H9 (cell line): ENCODE data around the gene KRT74. TPM values are rescaled to one million over a fixed set of nuclear protein-coding genes. Genes with fewer than 3 reads are reported as not detected.

Experiments used
- DNase-seq: peaks from one replicate; pipeline ENCODE4 v3.0.0-alpha.2; 2017
- H2AFZ ChIP-seq: one replicate; pipeline ENCODE4 v1.6.1; 2013; ENCODE audit warnings: mild to moderate bottlenecking, low read length, control low read depth, moderate library complexity
- H2AK5ac ChIP-seq: 2 replicates; pipeline ENCODE4 v1.6.1; 2013; ENCODE audit warnings: low read length, control low read depth, mixed read lengths; ENCODE audit not compliant: insufficient read length
- H2BK120ac ChIP-seq: one replicate; pipeline ENCODE4 v1.6.1; 2013; ENCODE audit warnings: low read depth, mild to moderate bottlenecking, low read length, control low read depth, inconsistent platforms; ENCODE audit not compliant: poor library complexity, severe bottlenecking
- H2BK12ac ChIP-seq: 2 replicates; pipeline ENCODE4 v1.6.1; 2013; ENCODE audit warnings: low read length, control low read depth, mixed read lengths, low read depth; ENCODE audit not compliant: insufficient read length
- H2BK15ac ChIP-seq: 2 replicates; pipeline ENCODE4 v1.6.1; 2013; ENCODE audit warnings: low read depth, low read length, control low read depth
- H2BK20ac ChIP-seq: one replicate; pipeline ENCODE4 v1.6.1; 2013; ENCODE audit warnings: low read depth, mild to moderate bottlenecking, low read length, control low read depth, inconsistent platforms; ENCODE audit not compliant: poor library complexity, severe bottlenecking
- H2BK5ac ChIP-seq: 2 replicates; pipeline ENCODE4 v1.6.1; 2013; ENCODE audit warnings: low read length, control low read depth, mixed read lengths; ENCODE audit not compliant: insufficient read length
- H3K14ac ChIP-seq: 2 replicates; pipeline ENCODE4 v1.6.1; 2013; ENCODE audit warnings: low read length, control low read depth; ENCODE audit not compliant: insufficient read depth
- H3K18ac ChIP-seq: 2 replicates; pipeline ENCODE4 v1.6.1; 2013; ENCODE audit warnings: low read depth, mild to moderate bottlenecking, mixed read lengths, low read length, control low read depth; ENCODE audit not compliant: insufficient read length
- H3K23ac ChIP-seq: 2 replicates; pipeline ENCODE4 v1.6.1; 2013; ENCODE audit warnings: low read length, control low read depth, mixed read lengths, low read depth; ENCODE audit not compliant: insufficient read length
- H3K23me2 ChIP-seq: 2 replicates; pipeline ENCODE4 v1.6.1; 2013; ENCODE audit warnings: low read depth, mild to moderate bottlenecking, mixed read lengths, low read length, control low read depth; ENCODE audit not compliant: insufficient read length, poor library complexity, severe bottlenecking
- H3K27ac ChIP-seq: 2 replicates; pipeline ENCODE4 v1.5.1; 2013; ENCODE audit warnings: low read length, control low read depth, mixed read lengths, low read depth; ENCODE audit not compliant: insufficient read length
- H3K27me3 ChIP-seq: 2 replicates; pipeline ENCODE4 v1.6.1; 2013; ENCODE audit warnings: low read length, control low read depth, inconsistent platforms; ENCODE audit not compliant: insufficient read depth
- H3K4ac ChIP-seq: 2 replicates; pipeline ENCODE4 v1.6.1; 2013; ENCODE audit warnings: low read depth, mild to moderate bottlenecking, control low read depth, inconsistent platforms, low read length, moderate library complexity
- H3K4me1 ChIP-seq: 2 replicates; pipeline ENCODE4 v1.6.1; 2013; ENCODE audit warnings: low read length, control low read depth, inconsistent platforms; ENCODE audit not compliant: insufficient read depth
- H3K4me2 ChIP-seq: 2 replicates; pipeline ENCODE4 v1.6.1; 2013; ENCODE audit warnings: low read length, control low read depth, mixed read lengths; ENCODE audit not compliant: insufficient read length, insufficient read depth
- H3K56ac ChIP-seq: 2 replicates; pipeline ENCODE4 v1.6.1; 2013; ENCODE audit warnings: low read depth, mild to moderate bottlenecking, mixed read lengths, low read length, control low read depth; ENCODE audit not compliant: insufficient read length
- H3K79me1 ChIP-seq: 2 replicates; pipeline ENCODE4 v1.6.1; 2013; ENCODE audit warnings: low read depth, mild to moderate bottlenecking, moderate library complexity, low read length, control low read depth, inconsistent platforms; ENCODE audit not compliant: insufficient read depth, poor library complexity, severe bottlenecking
- H3K79me2 ChIP-seq: 2 replicates; pipeline ENCODE4 v1.6.1; 2013; ENCODE audit warnings: low read length, control low read depth, inconsistent platforms; ENCODE audit not compliant: insufficient read depth
- H3K9ac ChIP-seq: 2 replicates; pipeline ENCODE4 v1.6.1; 2013; ENCODE audit warnings: low read length, control low read depth, mixed read lengths; ENCODE audit not compliant: insufficient read length; ENCODE audit errors: extremely low read depth
- H3K9me3 ChIP-seq: one replicate; pipeline ENCODE4 v1.6.1; 2013; ENCODE audit warnings: low read depth, low read length, inconsistent platforms; ENCODE audit not compliant: control insufficient read depth
- H3T11ph ChIP-seq: one replicate; pipeline ENCODE4 v1.6.1; 2013; ENCODE audit warnings: mild to moderate bottlenecking, low read length, control low read depth, inconsistent platforms
- H4K20me1 ChIP-seq: one replicate; pipeline ENCODE4 v1.6.1; 2013; ENCODE audit not compliant: control insufficient read depth, insufficient read length, insufficient read depth
- H4K5ac ChIP-seq: 2 replicates; pipeline ENCODE4 v1.6.1; 2013; ENCODE audit warnings: low read depth, mild to moderate bottlenecking, mixed read lengths, low read length, control low read depth; ENCODE audit not compliant: insufficient read length
- H4K8ac ChIP-seq: replicated peaks from 2 replicates; pipeline ENCODE4 v1.6.1; 2013; ENCODE audit warnings: low read length, control low read depth, mixed read lengths, low read depth; ENCODE audit not compliant: insufficient read length
- H4K91ac ChIP-seq: 2 replicates; pipeline ENCODE4 v1.6.1; 2013; ENCODE audit warnings: low read depth, mild to moderate bottlenecking, moderate library complexity, mixed read lengths, low read length, control low read depth; ENCODE audit not compliant: insufficient read length
- H3K27ac Mint-ChIP-seq, 3 experiments: 2 replicates in 2 of 3; 3 replicates in 1 of 3; pipeline ENCODE4 v1.8.0; 2020 to 2021; ENCODE audit warnings: mixed read lengths in 3 of 3, mild to moderate bottlenecking in 1 of 3, moderate library complexity in 1 of 3
- H3K27me3 Mint-ChIP-seq: 2 replicates; pipeline ENCODE4 v1.8.0; 2021; ENCODE audit warnings: low read depth, mild to moderate bottlenecking, moderate library complexity, mixed read lengths
- H3K36me3 Mint-ChIP-seq, 3 experiments: 2 replicates in 2 of 3; 3 replicates in 1 of 3; pipeline ENCODE4 v1.8.0; 2020 to 2021; ENCODE audit warnings: low read depth in 3 of 3, mixed read lengths in 3 of 3; ENCODE audit not compliant: insufficient read depth in 1 of 3
- H3K4me1 Mint-ChIP-seq, 2 experiments: 2 replicates each; pipeline ENCODE4 v1.8.0; 2020; ENCODE audit warnings: mixed read lengths in 2 of 2
- H3K4me3 Mint-ChIP-seq, 2 experiments: 2 replicates in 1 of 2; 3 replicates in 1 of 2; pipeline ENCODE4 v1.8.0; 2020 to 2021; ENCODE audit warnings: mild to moderate bottlenecking in 2 of 2, mixed read lengths in 2 of 2, moderate library complexity in 1 of 2
- H3K9me3 Mint-ChIP-seq, 2 experiments: 2 replicates in 1 of 2; 3 replicates in 1 of 2; pipeline ENCODE4 v1.8.0; 2020; ENCODE audit warnings: mild to moderate bottlenecking in 2 of 2, mixed read lengths in 2 of 2, moderate library complexity in 1 of 2
- CTCF ChIP-seq: fragments of 200-600 bp; sonication (generic); conservative IDR thresholded peaks from 3 replicates; pipeline ENCODE4 v1.8.0; 2021; ENCODE audit warnings: antibody characterized with exemption, mild to moderate bottlenecking
- WGBS: extraction: QIAGEN DNeasy Blood & Tissue Kit; methylation state at CpG from one replicate; pipeline ENCODE4 v1.1.7; 2013; ENCODE audit warnings: missing lambda C conversion rate, low lambda C conversion rate, mixed read lengths; ENCODE audit not compliant: insufficient read length; ENCODE audit errors: extremely low coverage; 5-methylcytosine and 5-hydroxymethylcytosine counted together
- total RNA-seq: library from RNA; stranded (reverse); gene quantifications from 2 replicates; pipeline ENCODE4 v1.2.1, GENCODE V29; 2021

KRT74 gene
- total RNA-seq, 1 experiment from 2014 or later, result not detected

- no peak for TF ChIP-seq CTCF
Observed at GRCh38 chr12:52533686-52534470, 39.8 kb downstream of the KRT74 start.

More at GRCh38 chr12:52533686-52534470, 39.8 kb downstream of the KRT74 start:
- H2BK120ac ChIP-seq, result no peak overlapping the region
- no peaks in the 10 kb centered on the region for H3K4me1 ChIP-seq
- no peak overlapping the region for H3K18ac ChIP-seq
- H3K4ac ChIP-seq, result no peak overlapping the region
- H3K27me3 ChIP-seq, result no peaks in the 10 kb centered on the region
- H2BK12ac ChIP-seq, result no peak overlapping the region
- H3K23ac ChIP-seq, result no peak overlapping the region
- H3K27me3 Mint-ChIP-seq, result peaks cover 6% of the 10 kb centered on the region
- H3K9me3 Mint-ChIP-seq, result no peaks in the 10 kb centered on the region
- no peak overlapping the region for H3K27ac ChIP-seq
- H3T11ph ChIP-seq, result no peak overlapping the region
- no CpG with 5 or more reads among the region's 10 CpGs for WGBS
- no peak overlapping the region for H3K4me2 ChIP-seq
- H2AK5ac ChIP-seq, result no peak overlapping the region
- H2BK5ac ChIP-seq, result no peak overlapping the region
- H2BK20ac ChIP-seq, result no peak overlapping the region
- peaks cover 5 to 6% of the 10 kb centered on the region in 2 experiments; a peak in 3 of 4 replicates for H3K4me1 Mint-ChIP-seq
- H3K9ac ChIP-seq, result no peak overlapping the region
- H4K91ac ChIP-seq, result no peak overlapping the region
- no peaks in the 10 kb centered on the region for H3K23me2 ChIP-seq
- H3K14ac ChIP-seq, result no peak overlapping the region; the same call in 1 of the 2 replicates
- H3K36me3 Mint-ChIP-seq, result no peaks in the 10 kb centered on the region
- no peak for DNase-seq
- H4K20me1 ChIP-seq, result no peaks in the 10 kb centered on the region
- no peak overlapping the region for H4K8ac ChIP-seq
- H2AFZ ChIP-seq, result no peak overlapping the region
- H3K79me2 ChIP-seq, result no peaks in the 10 kb centered on the region
- no peaks in the 10 kb centered on the region for H3K9me3 ChIP-seq
- no peaks in the 10 kb centered on the region for H3K79me1 ChIP-seq
- H3K27ac Mint-ChIP-seq, result no peak overlapping the region; a peak in 1 of 7 replicates
- H3K4me3 Mint-ChIP-seq, result no peak overlapping the region
- no peak overlapping the region for H3K56ac ChIP-seq
- H4K5ac ChIP-seq, result no peak overlapping the region
- no peak overlapping the region for H2BK15ac ChIP-seq
